ENCODE measurements around the gene TRIO.
A peak's percentile ranks its signal among the peaks of the same experiment; 100 is the strongest.

Gene TRIO

GRCh38 chr5:14508046-14508445 lies 364.9 kb downstream of the TRIO start:
- no peak overlapping the region for H4K8ac ChIP-seq (ENCODE audit: low read depth, low read length)
- peak overlapping the region; percentile 42 for H3K18ac ChIP-seq (ENCODE audit: low read length)
- H3K9ac ChIP-seq (ENCODE audit: low read depth, low read length, poor library complexity) = no peak overlapping the region
- no peak overlapping the region for H3K23ac ChIP-seq (ENCODE audit: low read depth, low read length, poor library complexity)
- H2AK5ac ChIP-seq (ENCODE audit: low read depth, low read length) = no peak overlapping the region
- H3K27me3 ChIP-seq (ENCODE audit: control insufficient read depth in 3 of 3, insufficient read depth in 3 of 3, low read depth in 1 of 3, low read length in 3 of 3) = no peaks in the 10 kb centered on the region
- no peak overlapping the region for H2AFZ ChIP-seq (ENCODE audit: low read length)
- H2BK120ac ChIP-seq (ENCODE audit: low read depth, low read length) = no peak overlapping the region
- no peak for DNase-seq (ENCODE audit: low spot score)
- H2BK5ac ChIP-seq (ENCODE audit: low read length) = no peak overlapping the region
- no peak overlapping the region for H3K4me3 ChIP-seq (ENCODE audit: low read length in 2 of 2)
- WGBS, 2 donors (ENCODE audit: extremely low coverage in 2 of 2, insufficient read length in 2 of 2, insufficient replicate concordance in 1 of 2) = no CpG with 5 or more reads among the region's 20 CpGs
- no peak overlapping the region for H3K4me2 ChIP-seq (ENCODE audit: insufficient read depth, low read length, poor library complexity, severe bottlenecking)
- peaks cover 24 to 56% of the 10 kb centered on the region in 2 donors for H3K36me3 ChIP-seq (replicated peaks in 1 of 2; ENCODE audit: control insufficient read depth in 2 of 2, insufficient read depth in 2 of 2, low read length in 2 of 2)
- no peaks in the 10 kb centered on the region for H3K9me3 ChIP-seq (replicated peaks in 1 of 2; ENCODE audit: control insufficient read depth in 2 of 2, insufficient read depth in 1 of 2, low read depth in 1 of 2, low read length in 2 of 2)
- H3K27ac ChIP-seq (replicated peaks; ENCODE audit: low read length) = no peak overlapping the region
- H3K79me1 ChIP-seq (ENCODE audit: low read depth, low read length) = no peaks in the 10 kb centered on the region
- no peak overlapping the region for H2BK15ac ChIP-seq (ENCODE audit: low read length)
- H3K14ac ChIP-seq (ENCODE audit: low read length) = no peak overlapping the region
- no peak overlapping the region for H2BK12ac ChIP-seq (ENCODE audit: low read length)
- H4K91ac ChIP-seq (ENCODE audit: low read depth, low read length, poor library complexity) = no peak overlapping the region
- H3K4me1 ChIP-seq (ENCODE audit: control insufficient read depth in 2 of 2, insufficient read depth in 1 of 2, low read depth in 1 of 2, low read length in 2 of 2) = no peaks in the 10 kb centered on the region
- no peak overlapping the region for H3K4ac ChIP-seq (ENCODE audit: low read length)

DNA sequence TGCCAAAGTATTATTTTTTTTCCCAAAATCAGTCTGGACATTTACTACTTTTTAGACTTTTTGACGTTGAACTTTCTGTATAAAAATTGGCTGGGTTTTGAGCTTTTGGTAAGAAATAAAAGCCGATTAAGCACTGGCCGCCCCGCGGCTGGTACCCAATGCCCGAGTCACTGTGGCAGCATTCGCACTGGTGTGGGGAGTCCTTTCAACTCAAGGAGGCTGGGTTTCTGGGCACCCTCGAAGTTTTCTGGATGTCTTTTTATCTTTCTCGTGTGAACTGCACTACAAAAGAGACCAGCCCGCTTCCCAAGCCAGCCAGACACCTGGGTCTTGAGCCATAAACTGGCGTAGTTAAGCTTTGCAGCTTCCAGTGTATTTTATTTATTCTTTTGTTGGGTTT lies 366.4 kb downstream of the TRIO start:
- peaks cover 14 to 41% of the 10 kb centered on the region in 2 donors for H3K36me3 ChIP-seq (replicated peaks in 1 of 2; ENCODE audit: control insufficient read depth in 2 of 2, insufficient read depth in 2 of 2, low read length in 2 of 2)
- H2BK5ac ChIP-seq (ENCODE audit: low read length) = no peak overlapping the region
- no peak overlapping the region for H3K18ac ChIP-seq (ENCODE audit: low read length)
- H3K14ac ChIP-seq (ENCODE audit: low read length) = no peak overlapping the region
- no peaks in the 10 kb centered on the region for H3K4me1 ChIP-seq (ENCODE audit: control insufficient read depth in 2 of 2, insufficient read depth in 1 of 2, low read depth in 1 of 2, low read length in 2 of 2)
- H2AK5ac ChIP-seq (ENCODE audit: low read depth, low read length) = no peak overlapping the region
- DNase-seq (ENCODE audit: low spot score) = no peak
- H3K9ac ChIP-seq (ENCODE audit: low read depth, low read length, poor library complexity) = no peak overlapping the region
- H3K4ac ChIP-seq (ENCODE audit: low read length) = no peak overlapping the region
- H3K23ac ChIP-seq (ENCODE audit: low read depth, low read length, poor library complexity) = no peak overlapping the region
- H3K27me3 ChIP-seq (ENCODE audit: control insufficient read depth in 3 of 3, insufficient read depth in 3 of 3, low read depth in 1 of 3, low read length in 3 of 3) = no peaks in the 10 kb centered on the region
- no peak overlapping the region for H2BK120ac ChIP-seq (ENCODE audit: low read depth, low read length)
- H4K91ac ChIP-seq (ENCODE audit: low read depth, low read length, poor library complexity) = no peak overlapping the region
- H4K8ac ChIP-seq (ENCODE audit: low read depth, low read length) = no peak overlapping the region
- no peak overlapping the region for H2BK12ac ChIP-seq (ENCODE audit: low read length)
- no peak overlapping the region for H3K4me3 ChIP-seq (ENCODE audit: low read length in 2 of 2)
- H3K9me3 ChIP-seq (replicated peaks in 1 of 2; ENCODE audit: control insufficient read depth in 2 of 2, insufficient read depth in 1 of 2, low read depth in 1 of 2, low read length in 2 of 2) = no peaks in the 10 kb centered on the region
- no peaks in the 10 kb centered on the region for H3K79me1 ChIP-seq (ENCODE audit: low read depth, low read length)
- H3K4me2 ChIP-seq (ENCODE audit: insufficient read depth, low read length, poor library complexity, severe bottlenecking) = no peak overlapping the region
- no peak overlapping the region for H3K27ac ChIP-seq (replicated peaks; ENCODE audit: low read length)
- H2BK15ac ChIP-seq (ENCODE audit: low read length) = no peak overlapping the region
- whole genome bisulfite sequencing, 2 donors (ENCODE audit: extremely low coverage in 2 of 2, insufficient read length in 2 of 2, insufficient replicate concordance in 1 of 2) = no CpG with 5 or more reads among the region's 11 CpGs
- H2AFZ ChIP-seq (ENCODE audit: low read length) = no peak overlapping the region

GRCh38 chr5:14510156-14510734 lies 367.1 kb downstream of the TRIO start:
- Histone ChIP-seq H2BK5ac (ENCODE audit: low read length) (no peak overlapping the region), H2AK5ac (ENCODE audit: low read depth, low read length) (no peak overlapping the region), H2BK120ac (ENCODE audit: low read depth, low read length) (no peak overlapping the region), H2BK12ac (ENCODE audit: low read length) (no peak overlapping the region), H3K36me3 (replicated peaks in 1 of 2; ENCODE audit: control insufficient read depth in 2 of 2, insufficient read depth in 2 of 2, low read length in 2 of 2) (peaks cover 12 to 34% of the 10 kb centered on the region in 2 donors), H3K9ac (ENCODE audit: low read depth, low read length, poor library complexity) (no peak overlapping the region), H2AFZ (ENCODE audit: low read length) (no peak overlapping the region), H3K23ac (ENCODE audit: low read depth, low read length, poor library complexity) (no peak overlapping the region), H4K91ac (ENCODE audit: low read depth, low read length, poor library complexity) (no peak overlapping the region), H3K14ac (ENCODE audit: low read length) (no peak overlapping the region), H3K4ac (ENCODE audit: low read length) (no peak overlapping the region), H3K4me2 (ENCODE audit: insufficient read depth, low read length, poor library complexity, severe bottlenecking) (no peak overlapping the region), H3K4me3 (ENCODE audit: low read length in 2 of 2) (no peak overlapping the region), H4K8ac (ENCODE audit: low read depth, low read length) (no peak overlapping the region), H3K9me3 (replicated peaks in 1 of 2; ENCODE audit: control insufficient read depth in 2 of 2, insufficient read depth in 1 of 2, low read depth in 1 of 2, low read length in 2 of 2) (no peaks in the 10 kb centered on the region), H3K27me3 (ENCODE audit: control insufficient read depth in 3 of 3, insufficient read depth in 3 of 3, low read depth in 1 of 3, low read length in 3 of 3) (no peaks in the 10 kb centered on the region), H3K27ac (replicated peaks; ENCODE audit: low read length) (no peak overlapping the region), H3K4me1 (ENCODE audit: control insufficient read depth in 2 of 2, insufficient read depth in 1 of 2, low read depth in 1 of 2, low read length in 2 of 2) (no peaks in the 10 kb centered on the region), H3K18ac (ENCODE audit: low read length) (no peak overlapping the region), H3K79me1 (ENCODE audit: low read depth, low read length) (no peaks in the 10 kb centered on the region), H2BK15ac (ENCODE audit: low read length) (no peak overlapping the region)
- WGBS, 2 donors (ENCODE audit: extremely low coverage in 2 of 2, insufficient read length in 2 of 2, insufficient replicate concordance in 1 of 2) = no CpG with 5 or more reads among the region's 11 CpGs
- no peak for DNase-seq (ENCODE audit: low spot score)

- no peak overlapping the region for H2AFZ ChIP-seq (ENCODE audit: low read length)
- H4K91ac ChIP-seq (ENCODE audit: low read depth, low read length, poor library complexity) = no peak overlapping the region
- H3K4me2 ChIP-seq (ENCODE audit: insufficient read depth, low read length, poor library complexity, severe bottlenecking) = no peak overlapping the region
- H2BK5ac ChIP-seq (ENCODE audit: low read length) = no peak overlapping the region
- H2BK12ac ChIP-seq (ENCODE audit: low read length) = no peak overlapping the region
- H3K18ac ChIP-seq (ENCODE audit: low read length) = no peak overlapping the region
- no peak overlapping the region for H2BK120ac ChIP-seq (ENCODE audit: low read depth, low read length)
- no peak overlapping the region for H3K4me3 ChIP-seq (ENCODE audit: low read length in 2 of 2)
- no peak overlapping the region for H2BK15ac ChIP-seq (ENCODE audit: low read length)
- WGBS, 2 donors (ENCODE audit: extremely low coverage in 2 of 2, insufficient read length in 2 of 2, insufficient replicate concordance in 1 of 2) = no CpG with 5 or more reads among the region's 6 CpGs
- H3K4me1 ChIP-seq (ENCODE audit: control insufficient read depth in 2 of 2, insufficient read depth in 1 of 2, low read depth in 1 of 2, low read length in 2 of 2) = no peaks in the 10 kb centered on the region
- H3K9me3 ChIP-seq (replicated peaks in 1 of 2; ENCODE audit: control insufficient read depth in 2 of 2, insufficient read depth in 1 of 2, low read depth in 1 of 2, low read length in 2 of 2) = no peaks in the 10 kb centered on the region
- H3K14ac ChIP-seq (ENCODE audit: low read length) = no peak overlapping the region
- peak overlapping the region; percentile 53 for H3K9ac ChIP-seq (ENCODE audit: low read depth, low read length, poor library complexity)
- no peak overlapping the region for H3K27ac ChIP-seq (replicated peaks; ENCODE audit: low read length)
- H2AK5ac ChIP-seq (ENCODE audit: low read depth, low read length) = no peak overlapping the region
- H3K79me1 ChIP-seq (ENCODE audit: low read depth, low read length) = no peaks in the 10 kb centered on the region
- no peak for DNase-seq (ENCODE audit: low spot score)
- H3K23ac ChIP-seq (ENCODE audit: low read depth, low read length, poor library complexity) = no peak overlapping the region
- H3K4ac ChIP-seq (ENCODE audit: low read length) = no peak overlapping the region
- H3K27me3 ChIP-seq (ENCODE audit: control insufficient read depth in 3 of 3, insufficient read depth in 3 of 3, low read depth in 1 of 3, low read length in 3 of 3) = no peaks in the 10 kb centered on the region
- H4K8ac ChIP-seq (ENCODE audit: low read depth, low read length) = no peak overlapping the region
- H3K36me3 ChIP-seq (replicated peaks in 1 of 2; ENCODE audit: control insufficient read depth in 2 of 2, insufficient read depth in 2 of 2, low read length in 2 of 2) = peaks cover 12 to 29% of the 10 kb centered on the region in 2 donors
Measured at GRCh38 chr5:14510880-14511279, 367.7 kb downstream of the TRIO start.

Measured in neuronal stem cell (in vitro differentiated cells).